NAMALWA (cell line): ENCODE results near the gene MSI1.

Experiments
- DNase-seq: peaks from one replicate; pipeline ENCODE4 v3.0.0-alpha.2; 2015; ENCODE audit warnings: low spot score

MSI1 gene

DNA sequence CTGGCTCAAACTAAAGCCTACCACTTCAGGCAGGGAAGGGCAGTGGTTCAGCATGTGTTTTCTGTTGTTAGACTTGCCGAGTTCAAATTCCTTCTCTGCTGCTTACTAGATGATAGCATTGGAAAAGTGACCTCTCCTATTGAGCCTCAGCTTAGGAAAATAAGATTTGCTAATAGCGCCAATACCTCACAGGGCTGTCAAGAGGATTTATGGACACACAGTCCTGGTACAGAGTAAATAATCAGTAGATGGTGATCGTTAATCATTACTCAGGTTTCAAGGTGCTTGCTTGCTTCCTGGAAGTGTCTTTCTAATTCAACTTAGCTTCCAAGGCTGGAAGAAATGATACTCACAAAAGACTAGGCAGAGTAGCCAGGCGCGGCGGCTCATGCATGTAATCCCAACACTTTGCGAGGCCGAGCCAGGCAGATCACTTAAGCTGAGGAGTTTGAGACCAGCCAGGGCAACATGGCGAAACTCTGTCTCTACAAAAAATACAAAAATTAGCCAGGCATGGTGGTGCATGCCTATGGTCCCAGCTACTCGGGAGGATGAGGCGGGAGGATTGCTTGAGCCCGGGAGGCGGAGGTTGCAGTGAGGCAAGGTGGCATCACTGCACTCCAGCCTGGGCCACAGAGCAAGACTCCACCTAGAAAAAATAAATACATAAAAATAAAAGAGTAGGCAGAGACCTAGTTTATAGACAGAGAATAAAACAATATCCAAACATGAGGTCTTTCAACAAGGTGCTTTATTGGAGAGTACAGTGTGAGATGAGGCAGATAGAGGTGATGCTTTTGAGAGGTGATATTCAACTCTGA, 47.4 kb downstream of the MSI1 start:
- no peak for DNase-seq

DNA sequence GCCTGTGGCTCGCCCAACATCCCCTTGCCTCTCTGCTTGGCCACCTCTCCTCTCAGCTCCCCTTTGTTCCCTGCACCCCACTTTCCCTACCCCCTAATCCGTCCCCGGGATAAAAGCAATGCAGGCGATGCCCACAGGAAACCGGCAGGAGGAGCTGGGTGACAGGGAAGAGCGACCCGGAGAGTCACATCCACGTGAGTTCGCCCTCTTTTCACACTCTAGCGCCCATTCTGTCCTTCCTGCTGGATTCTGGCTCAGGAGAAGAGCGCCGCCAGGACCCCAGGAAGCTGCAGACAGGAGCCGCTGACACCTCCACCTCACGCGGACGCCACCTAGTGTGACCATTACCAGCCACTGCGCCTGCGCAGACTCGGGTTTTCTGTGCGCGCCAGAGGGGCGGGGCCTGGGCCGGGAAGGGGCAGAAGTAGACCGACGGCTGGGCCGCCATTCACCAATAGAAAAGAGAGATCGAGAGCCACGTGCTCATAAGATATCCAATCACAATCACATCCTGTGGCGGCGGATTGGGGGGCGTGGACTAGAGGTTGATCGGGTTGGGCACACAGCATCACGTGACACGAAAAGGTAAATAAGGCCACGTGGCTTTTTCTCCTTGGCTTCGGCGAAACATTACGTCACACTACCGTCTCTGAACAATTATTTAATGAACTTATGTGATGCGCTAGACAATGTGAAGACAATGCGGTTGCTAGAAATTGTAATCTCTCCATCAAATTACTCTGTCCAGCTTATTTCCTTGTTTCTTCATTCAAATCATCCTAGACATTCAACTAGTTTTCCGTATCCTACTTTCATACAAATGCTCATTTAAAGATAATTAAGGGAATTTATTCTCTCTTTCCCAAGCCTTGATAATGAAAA, 51.5 kb downstream of the MSI1 start:
- DNase-seq: peak; percentile 100

DNA sequence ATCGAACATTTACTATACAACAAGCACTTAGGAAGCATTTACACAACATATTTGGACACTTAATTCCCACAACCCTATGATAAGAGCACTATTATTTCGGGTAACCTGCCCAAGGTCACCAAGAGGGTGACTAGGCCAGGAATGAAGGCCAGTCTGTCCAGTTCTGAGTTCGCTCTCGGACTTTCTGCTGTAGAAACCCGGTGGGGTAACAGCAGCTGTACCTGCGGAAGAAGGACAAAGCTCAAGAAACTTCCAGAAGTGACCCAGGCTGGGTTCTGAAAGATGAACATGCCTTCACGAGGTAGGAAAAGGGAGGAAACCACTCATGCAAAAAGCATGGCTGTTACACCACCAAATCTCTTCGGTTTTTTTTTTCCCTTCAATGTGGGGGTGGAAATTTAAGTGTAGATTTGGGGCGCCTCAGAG, 52.2 kb downstream of the MSI1 start:
- peak; percentile 59 for DNase-seq

DNA sequence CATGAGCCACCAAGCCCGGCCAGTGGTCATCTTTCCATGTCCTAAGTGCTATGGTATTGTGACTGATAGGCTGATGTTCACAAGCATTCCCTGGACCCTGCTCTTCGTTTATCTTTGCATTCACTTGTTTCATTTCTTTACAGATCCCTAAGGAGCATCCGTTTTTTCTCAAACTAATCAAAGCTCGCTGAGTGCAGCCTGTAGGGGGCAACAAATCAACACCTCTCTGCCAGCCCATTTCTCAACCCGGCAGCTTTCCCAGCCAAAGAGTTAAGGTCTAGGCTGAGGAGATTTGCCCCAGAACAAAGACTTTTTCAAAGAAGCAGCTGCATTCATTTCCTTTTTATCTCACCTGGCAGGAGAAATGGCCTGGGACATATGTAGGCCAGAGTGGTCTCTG, 54.7 kb downstream of the MSI1 start:
- DNase-seq: peak; percentile 46

DNA sequence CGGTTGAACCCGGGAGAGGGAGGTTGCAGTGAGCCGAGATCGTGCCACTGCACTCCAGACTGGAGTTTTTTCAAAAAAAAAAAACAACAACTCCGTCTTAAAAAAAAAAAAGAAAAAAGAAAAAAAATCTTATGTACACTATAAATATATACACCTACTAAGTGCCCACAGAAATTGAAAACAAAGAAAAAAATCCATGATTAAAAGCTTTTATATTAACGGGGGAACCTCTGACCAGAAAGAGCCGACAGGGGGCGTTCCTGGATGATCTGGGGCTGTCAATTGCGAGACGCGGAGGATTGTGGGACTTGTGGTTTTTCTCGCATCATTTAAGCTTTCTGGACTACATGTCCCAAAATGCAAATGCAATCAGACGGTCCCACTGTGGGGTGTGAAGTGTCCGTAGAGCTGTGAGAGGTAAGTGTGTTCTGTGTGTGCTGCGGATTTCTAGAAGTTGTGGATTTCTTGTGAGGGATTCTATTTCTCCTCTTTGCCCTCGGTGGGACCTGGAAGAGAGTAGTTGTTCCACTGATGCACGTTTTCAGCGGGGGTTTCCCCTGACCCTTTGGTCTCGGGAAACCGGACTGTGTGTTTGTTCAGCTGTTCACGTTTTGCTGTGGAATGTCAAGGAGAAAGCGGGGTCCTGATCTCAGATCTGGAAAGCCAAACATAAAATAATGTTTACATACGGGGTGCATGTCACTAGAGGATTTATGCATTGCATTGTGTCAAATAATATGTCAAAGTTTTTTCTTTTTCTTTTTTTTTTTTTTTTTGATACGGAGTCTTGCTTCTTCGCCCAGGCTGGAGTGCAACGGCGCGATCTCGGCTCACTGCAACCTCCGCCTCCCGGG, 66.8 kb downstream of the MSI1 start, which contains the start of gene SIRT4:
Gene SIRT4, plus strand, starts transcription at position 360 of the 854 bp plus-strand sequence. CDS start 1,241 bp downstream, outside the sequence.
- DNase-seq: peak; percentile 98

DNA sequence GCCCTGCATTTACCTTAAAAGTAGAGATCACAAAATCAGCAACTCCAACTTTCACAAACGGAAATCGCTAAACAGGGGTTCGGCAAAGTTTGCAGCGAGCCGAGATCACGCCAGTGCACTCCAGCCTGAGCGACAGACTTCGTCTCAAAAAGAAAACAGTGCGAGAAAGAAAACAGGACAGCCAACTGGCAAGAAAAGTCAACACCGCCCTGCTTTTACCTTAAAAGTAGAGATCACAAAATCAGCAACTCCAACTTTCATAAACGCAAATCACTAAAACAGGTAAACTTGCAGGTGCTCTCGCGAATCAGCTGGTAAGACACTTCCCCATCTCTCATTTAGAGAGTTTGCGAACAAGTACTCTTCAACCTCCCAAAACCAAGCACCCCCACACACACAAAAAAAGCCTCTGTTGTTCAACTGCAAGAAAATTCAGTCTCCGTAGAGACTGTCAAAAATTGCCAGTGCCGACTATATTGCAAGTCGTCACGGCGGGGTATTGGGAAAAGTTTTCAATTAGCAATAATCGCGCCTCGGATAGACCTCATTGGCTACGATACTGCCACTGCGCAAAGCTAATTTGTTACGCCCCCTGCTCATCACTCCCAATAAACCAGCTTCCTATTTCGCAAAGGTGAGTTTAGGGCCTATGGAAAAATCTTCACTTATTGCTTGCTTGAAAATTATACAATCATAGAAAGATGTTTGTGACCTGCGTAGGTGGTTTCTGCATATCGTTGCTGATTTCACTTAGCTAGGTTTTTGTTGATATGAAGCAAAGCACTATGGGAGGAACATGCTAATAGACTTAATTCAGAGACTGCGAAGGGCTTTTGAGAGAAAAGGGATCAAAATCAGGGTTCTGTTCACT, 76.1 kb downstream of the MSI1 start, which contains the start of gene RNU4-1:
Gene RNU4-1, minus strand, starts transcription at position 577 of the 871 bp plus-strand sequence.
- DNase-seq: peak; percentile 99

DNA sequence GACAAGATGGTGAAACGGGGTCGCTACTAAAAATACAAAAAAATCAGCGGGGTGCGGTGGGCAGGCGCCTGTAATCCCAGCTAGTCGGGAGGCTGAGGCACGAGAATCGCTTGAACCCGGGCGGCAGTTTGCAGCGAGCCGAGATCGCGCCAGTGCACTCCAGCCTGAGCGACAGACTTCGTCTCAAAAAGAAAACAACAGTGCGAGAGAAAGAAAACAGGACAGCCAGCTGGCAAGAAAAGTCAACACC, 76.6 kb downstream of the MSI1 start:
- DNase-seq: no peak
